Neural cell (in vitro differentiated cells): ENCODE measurements around the gene PRTN3. TPM values are rescaled to one million over a fixed set of nuclear protein-coding genes. Genes with fewer than 3 reads are reported as not detected.

Source experiments
- H2AFZ ChIP-seq: fragments of 200-600, 300-800 bp; sonication (generic), shearing (Covaris generic); 2 replicates; pipeline ENCODE4 v1.6.0; 2014; ENCODE audit warnings: low read depth, mild to moderate bottlenecking, antibody characterized with exemption, low read length, moderate library complexity
- H3F3A ChIP-seq: fragments of 200-600 bp; shearing (Covaris generic); 2 replicates; pipeline ENCODE4 v1.6.1; 2016; ENCODE audit warnings: mild to moderate bottlenecking, moderate library complexity, mixed read lengths, antibody characterized with exemption, low read length; ENCODE audit not compliant: insufficient read depth, poor library complexity, severe bottlenecking
- H3K27ac ChIP-seq: fragments of 200-600, 300-800 bp; sonication (generic), shearing (Covaris generic); 2 replicates; pipeline ENCODE4 v1.5.1; 2014; ENCODE audit warnings: mild to moderate bottlenecking, low read length, moderate library complexity
- H3K27me3 ChIP-seq: fragments of 300-800, 200-600 bp; sonication (generic), shearing (Covaris generic); 2 replicates; pipeline ENCODE4 v1.6.0; 2014; ENCODE audit warnings: mild to moderate bottlenecking, low read depth, low read length, moderate library complexity; ENCODE audit not compliant: insufficient read depth
- H3K36me3 ChIP-seq: fragments of 300-800, 200-600 bp; sonication (generic), shearing (Covaris generic); 2 replicates; pipeline ENCODE4 v1.5.1; 2014; ENCODE audit warnings: mild to moderate bottlenecking, antibody characterized with exemption, low read length, moderate library complexity; ENCODE audit not compliant: insufficient read depth
- H3K4me2 ChIP-seq: fragments of 300-800, 200-600 bp; sonication (generic), shearing (Covaris generic); 2 replicates; pipeline ENCODE4 v1.6.0; 2014; ENCODE audit warnings: mild to moderate bottlenecking, low read length
- H3K4me3 ChIP-seq: fragments of 300-800, 200-600 bp; sonication (generic), shearing (Covaris generic); 2 replicates; pipeline ENCODE4 v1.5.1; 2014; ENCODE audit warnings: mild to moderate bottlenecking, low read length, moderate library complexity
- H3K79me2 ChIP-seq: fragments of 200-600 bp; shearing (Covaris generic); replicated peaks from 2 replicates; pipeline ENCODE4 v1.6.0; 2014; ENCODE audit warnings: mild to moderate bottlenecking, low read length, moderate library complexity; ENCODE audit not compliant: insufficient read depth
- H3K9ac ChIP-seq: fragments of 300-800, 200-600 bp; sonication (generic), shearing (Covaris generic); 2 replicates; pipeline ENCODE4 v1.6.1; 2016; ENCODE audit warnings: mild to moderate bottlenecking, low read length, mixed read lengths
- H3K9me2 ChIP-seq: fragments of 200-600 bp; shearing (Covaris generic); 2 replicates; pipeline ENCODE4 v1.6.1; 2016; ENCODE audit warnings: mild to moderate bottlenecking, low read length, mixed read lengths; ENCODE audit not compliant: insufficient read depth
- H3K9me3 ChIP-seq: fragments of 200-600, 300-800 bp; sonication (generic), shearing (Covaris generic); 2 replicates; pipeline ENCODE4 v1.6.1; 2016; ENCODE audit warnings: mild to moderate bottlenecking, mixed run types, low read length, moderate library complexity, mixed read lengths
- H4K20me1 ChIP-seq: fragments of 200-600 bp; shearing (Covaris generic); 2 replicates; pipeline ENCODE4 v1.6.1; 2016; ENCODE audit warnings: mild to moderate bottlenecking, mixed run types; ENCODE audit not compliant: insufficient read depth
- CTCF ChIP-seq: fragments of 450-650 bp; IDR thresholded peaks from 2 replicates; pipeline ENCODE4 v1.5.1; 2014; ENCODE audit warnings: antibody characterized with exemption, mild to moderate bottlenecking, moderate library complexity; ENCODE audit not compliant: poor library complexity, severe bottlenecking
- EP300 ChIP-seq: fragments of 450-650 bp; conservative IDR thresholded peaks from 2 replicates; pipeline ENCODE4 v1.6.1; 2014; ENCODE audit warnings: antibody characterized with exemption, mild to moderate bottlenecking, moderate library complexity; ENCODE audit not compliant: poor library complexity, severe bottlenecking
- EZH2 ChIP-seq: fragments of 200-600, 300-800 bp; shearing (Covaris generic), sonication (generic); IDR thresholded peaks from 2 replicates; pipeline ENCODE4 v1.6.1; 2014; ENCODE audit warnings: antibody characterized with exemption, low read length, borderline replicate concordance, mild to moderate bottlenecking; ENCODE audit not compliant: insufficient read depth, poor library complexity, severe bottlenecking
- MXI1 ChIP-seq: fragments of 450-650 bp; conservative IDR thresholded peaks from 2 replicates; pipeline ENCODE4 v1.6.1; 2014; ENCODE audit warnings: antibody characterized with exemption, mild to moderate bottlenecking; ENCODE audit not compliant: poor library complexity, severe bottlenecking
- POLR2AphosphoS5 ChIP-seq: IDR thresholded peaks from 2 replicates; pipeline ENCODE4 v1.6.1; 2012
- RAD21 ChIP-seq: fragments of 450-650 bp; conservative IDR thresholded peaks from 2 replicates; pipeline ENCODE4 v1.6.1; 2014; ENCODE audit warnings: antibody characterized with exemption, mild to moderate bottlenecking, moderate library complexity
- REST ChIP-seq: IDR thresholded peaks from 2 replicates; pipeline ENCODE4 v1.6.1; 2012; ENCODE audit warnings: borderline replicate concordance
- SMC3 ChIP-seq: fragments of 450-650 bp; conservative IDR thresholded peaks from 2 replicates; pipeline ENCODE4 v1.6.1; 2014; ENCODE audit warnings: antibody characterized with exemption, mild to moderate bottlenecking, moderate library complexity; ENCODE audit not compliant: poor library complexity
- TAF1 ChIP-seq: IDR thresholded peaks from 2 replicates; pipeline ENCODE4 v1.6.1; 2012; ENCODE audit warnings: low read depth
- polyA plus RNA-seq: library from polyadenylated mRNA; depleted of rRNA; stranded (reverse); fragments of >200 nt; gene quantifications from 2 replicates; pipeline ENCODE4 v1.2.3, GENCODE V29; 2014

Gene PRTN3
- polyA plus RNA-seq, 1 donor from 2014 or later = not detected

GRCh38 chr19:869245-870177 lies 28.7 kb downstream of the PRTN3 start:
- no peak overlapping the region for H3K4me2 ChIP-seq
- no peak overlapping the region for H2AFZ ChIP-seq

More at GRCh38 chr19:869245-870177, 28.7 kb downstream of the PRTN3 start:
- no peaks in the 10 kb centered on the region for H3K79me2 ChIP-seq
- no peaks in the 10 kb centered on the region for H3K9me3 ChIP-seq
- no peaks in the 10 kb centered on the region for H3K9me2 ChIP-seq
- no peak overlapping the region for H3K4me3 ChIP-seq
- no peaks in the 10 kb centered on the region for H3K27me3 ChIP-seq
- no peak overlapping the region for H3K27ac ChIP-seq
- no peaks in the 10 kb centered on the region for H4K20me1 ChIP-seq
- no peak overlapping the region for H3K9ac ChIP-seq
- TF ChIP-seq POLR2AphosphoS5 = no peak
- TF ChIP-seq MXI1 = no peak
- no peak for TF ChIP-seq CTCF
- TF ChIP-seq EZH2 = no peak
- no peak for TF ChIP-seq SMC3
- no peak for TF ChIP-seq TAF1
- no peak for TF ChIP-seq EP300
- TF ChIP-seq REST = no peak
- no peak for TF ChIP-seq RAD21
- no peaks in the 10 kb centered on the region for H3K36me3 ChIP-seq
- H3F3A ChIP-seq = no peaks in the 10 kb centered on the region
